HEK293T (cell line): Measurements from ENCODE around the gene GTSE1.

Experiments
- FOXM1 ChIP-seq: fragments of 450-650 bp; IDR thresholded peaks from 2 replicates; pipeline ENCODE4 v1.6.1; 2017; ENCODE audit warnings: mild to moderate bottlenecking, borderline replicate concordance
- SP1 ChIP-seq: fragments of 450-650 bp; IDR thresholded peaks from 2 replicates; pipeline ENCODE4 v1.6.1; 2017

GRCh38 chr22:46357711-46358520, 61.2 kb downstream of the GTSE1 start:
- no peak for TF ChIP-seq FOXM1
- TF ChIP-seq SP1: no peak
